GM19324 (cell line): Measurements from ENCODE around the gene SCN4B.
"Not testable (repeated sequence)": the region's sequence is repeated elsewhere in the genome, so short reads cannot be mapped to it uniquely, and the experiment has no call there.

ENCODE experiments used
- ATAC-seq: cut with Tn5 transposase; IDR thresholded peaks from one replicate; pipeline ENCODE4 v1.9.1; 2021; ENCODE audit warnings: mild to moderate bottlenecking, moderate library complexity; ENCODE audit not compliant: unreplicated experiment, low FRiP score

SCN4B gene, protein sequence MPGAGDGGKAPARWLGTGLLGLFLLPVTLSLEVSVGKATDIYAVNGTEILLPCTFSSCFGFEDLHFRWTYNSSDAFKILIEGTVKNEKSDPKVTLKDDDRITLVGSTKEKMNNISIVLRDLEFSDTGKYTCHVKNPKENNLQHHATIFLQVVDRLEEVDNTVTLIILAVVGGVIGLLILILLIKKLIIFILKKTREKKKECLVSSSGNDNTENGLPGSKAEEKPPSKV

DNA sequence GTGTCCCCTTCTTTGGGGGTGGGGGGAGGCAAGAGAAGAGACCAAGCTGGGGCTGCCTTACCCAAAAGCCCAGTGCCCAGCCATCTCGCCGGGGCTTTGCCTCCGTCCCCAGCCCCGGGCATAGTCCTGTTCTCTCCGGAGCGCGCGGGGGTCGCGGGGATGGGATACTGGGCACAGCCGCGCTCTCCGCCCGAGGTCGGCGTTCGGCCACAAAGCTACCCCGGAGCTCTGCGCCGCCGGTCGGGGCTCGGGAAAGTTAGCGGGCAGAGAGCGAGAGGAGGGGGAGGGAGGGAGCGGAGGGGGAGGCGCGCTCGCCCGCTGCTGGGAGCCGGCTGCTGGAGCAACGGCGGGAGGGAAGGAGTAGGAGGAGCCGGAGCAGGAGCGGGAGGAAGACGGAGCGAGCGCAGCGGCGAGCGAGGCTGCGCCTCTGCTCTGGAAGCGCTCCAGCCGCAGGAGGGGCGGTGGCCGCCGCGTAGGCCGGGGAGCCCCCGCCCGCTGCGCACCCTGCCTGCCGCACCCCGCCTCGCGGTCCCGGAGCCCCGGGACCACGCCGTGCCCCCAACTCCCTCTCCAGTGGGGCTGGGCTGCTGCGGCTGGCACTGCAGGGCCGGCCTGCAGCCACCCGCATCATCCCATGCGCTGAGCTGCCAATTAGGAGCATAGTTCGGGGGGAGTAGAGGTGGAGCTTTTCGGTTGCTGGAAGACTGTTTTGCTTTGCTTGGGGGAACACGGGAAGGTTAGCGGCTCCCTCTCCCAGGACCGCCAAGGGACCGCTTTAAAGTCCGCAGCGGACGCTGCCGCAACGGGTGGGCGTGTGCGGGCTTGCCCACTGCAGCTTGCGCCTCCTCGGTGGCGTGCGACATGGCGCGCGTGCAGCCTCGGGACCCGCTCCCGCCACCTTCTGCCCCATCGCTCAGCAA lies at the start of gene SCN4B:
TSS of gene SCN4B (minus strand) at position 272 of the 920 bp plus-strand sequence. CDS start at position 122, 150 bp downstream.
- no peak for ATAC-seq

DNA sequence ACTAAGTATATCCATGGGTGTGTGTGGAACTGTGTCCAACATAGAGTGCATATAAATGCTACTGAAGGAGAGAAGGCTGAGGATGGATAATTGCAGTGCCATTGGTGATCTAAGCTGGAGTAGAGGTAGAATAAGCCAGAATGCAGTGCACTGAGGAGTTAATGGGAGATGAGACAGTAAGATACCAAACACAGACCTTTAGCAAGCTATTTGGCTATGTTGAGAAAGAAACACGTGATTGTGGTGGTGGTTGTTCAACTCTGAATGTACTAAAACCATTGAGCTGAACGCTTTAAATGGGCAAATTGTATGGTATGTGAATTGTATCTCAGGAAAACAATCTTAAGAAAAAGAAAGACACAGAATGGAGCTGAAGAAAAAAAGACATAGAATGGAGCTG lies 49.3 kb upstream of the SCN4B start:
- no peak for ATAC-seq

DNA sequence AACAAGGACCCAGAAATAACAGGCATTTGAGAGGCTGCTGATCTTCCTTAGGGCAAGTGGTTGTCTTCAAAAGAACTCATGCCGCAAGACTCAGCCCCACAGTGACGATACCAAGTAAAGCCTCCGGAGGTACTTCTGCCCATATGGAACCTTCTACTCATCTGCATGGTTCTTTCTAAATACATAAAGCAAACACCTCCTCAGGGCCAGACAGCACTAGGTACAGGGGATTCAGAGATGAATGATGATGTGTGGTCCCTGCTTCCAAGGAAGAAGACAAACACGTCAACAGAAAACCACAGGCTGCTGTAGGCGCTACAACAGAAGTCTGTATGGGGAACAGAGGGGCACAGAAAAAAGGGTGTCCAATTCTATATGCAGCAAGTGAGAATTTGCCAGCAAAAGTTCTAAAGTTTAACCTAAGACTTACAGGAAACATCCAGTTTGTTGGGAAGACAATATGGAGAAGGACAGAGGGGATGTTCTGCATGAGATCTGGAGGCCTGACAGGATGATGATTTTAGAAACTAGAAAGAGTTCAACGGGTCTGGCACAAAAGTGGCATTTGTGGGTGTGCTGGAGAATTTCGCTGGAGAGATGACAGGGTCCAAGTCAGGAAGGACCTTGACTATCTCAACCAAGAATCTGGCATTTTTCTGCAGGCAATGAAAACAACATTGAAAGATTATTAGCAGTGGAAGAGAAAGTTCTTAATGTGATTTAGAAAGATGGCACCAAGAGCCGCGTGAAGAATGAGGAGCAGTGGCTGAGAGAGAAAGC lies 48.5 kb upstream of the SCN4B start:
- ATAC-seq, result no peak

DNA sequence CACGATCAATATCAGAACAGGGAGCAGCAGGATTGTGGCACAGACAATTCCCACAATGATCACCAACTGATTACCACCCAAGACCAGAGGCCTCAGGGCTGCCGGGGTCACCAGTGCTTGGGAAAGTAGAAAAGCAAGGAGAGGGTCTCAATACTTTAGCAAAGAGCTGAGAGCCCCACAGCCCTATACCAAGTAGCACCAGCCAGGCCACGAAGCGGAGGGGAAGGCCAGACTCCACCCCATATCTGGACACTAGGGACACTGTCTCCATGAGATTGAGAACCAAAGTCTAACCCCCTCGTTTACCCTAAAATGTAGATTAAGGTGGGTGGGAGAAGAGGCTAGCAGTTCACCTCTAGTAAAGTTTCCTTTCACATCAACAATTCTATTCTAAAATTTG lies 47.9 kb upstream of the SCN4B start:
- no peak for ATAC-seq

DNA sequence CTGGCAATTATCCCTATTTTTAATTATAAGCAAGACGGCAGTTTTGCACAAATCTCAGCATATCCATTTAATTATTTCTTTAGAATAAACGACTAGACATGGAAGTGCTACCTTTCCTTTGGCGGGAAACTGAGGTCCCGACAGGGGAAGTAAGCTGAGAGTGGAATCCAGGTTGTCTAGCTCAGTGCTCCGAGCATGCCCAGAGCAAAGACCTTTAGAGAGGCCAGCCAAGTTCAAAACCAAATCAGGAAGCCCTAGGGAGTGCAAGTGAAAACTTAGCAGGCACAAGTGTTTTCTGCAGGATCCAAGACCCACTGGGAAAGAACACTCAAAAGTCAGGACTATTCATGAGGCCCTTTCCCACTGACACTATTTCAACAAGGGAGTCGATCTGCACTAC lies 46.5 kb upstream of the SCN4B start:
- ATAC-seq, result no peak

DNA sequence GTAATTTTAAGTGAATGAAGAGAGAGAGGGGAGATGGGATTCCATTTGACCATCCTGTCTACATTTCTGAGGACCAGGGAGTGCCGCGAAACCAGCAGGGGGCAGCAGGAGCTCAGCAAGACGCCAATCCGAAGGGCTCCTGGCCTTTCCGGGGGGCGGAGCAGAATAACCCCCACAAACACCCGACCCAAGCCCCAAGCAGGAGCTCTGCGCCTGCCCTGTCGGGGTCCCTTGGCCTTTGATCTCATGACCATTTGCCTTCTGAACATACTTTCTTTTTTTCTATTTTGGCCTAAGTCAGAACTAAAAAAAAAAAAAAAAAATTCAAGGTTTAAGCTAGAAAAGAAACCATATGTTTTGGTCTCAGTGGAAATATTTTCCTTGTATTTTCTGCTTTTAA lies 45.7 kb upstream of the SCN4B start:
- ATAC-seq, result no peak

DNA sequence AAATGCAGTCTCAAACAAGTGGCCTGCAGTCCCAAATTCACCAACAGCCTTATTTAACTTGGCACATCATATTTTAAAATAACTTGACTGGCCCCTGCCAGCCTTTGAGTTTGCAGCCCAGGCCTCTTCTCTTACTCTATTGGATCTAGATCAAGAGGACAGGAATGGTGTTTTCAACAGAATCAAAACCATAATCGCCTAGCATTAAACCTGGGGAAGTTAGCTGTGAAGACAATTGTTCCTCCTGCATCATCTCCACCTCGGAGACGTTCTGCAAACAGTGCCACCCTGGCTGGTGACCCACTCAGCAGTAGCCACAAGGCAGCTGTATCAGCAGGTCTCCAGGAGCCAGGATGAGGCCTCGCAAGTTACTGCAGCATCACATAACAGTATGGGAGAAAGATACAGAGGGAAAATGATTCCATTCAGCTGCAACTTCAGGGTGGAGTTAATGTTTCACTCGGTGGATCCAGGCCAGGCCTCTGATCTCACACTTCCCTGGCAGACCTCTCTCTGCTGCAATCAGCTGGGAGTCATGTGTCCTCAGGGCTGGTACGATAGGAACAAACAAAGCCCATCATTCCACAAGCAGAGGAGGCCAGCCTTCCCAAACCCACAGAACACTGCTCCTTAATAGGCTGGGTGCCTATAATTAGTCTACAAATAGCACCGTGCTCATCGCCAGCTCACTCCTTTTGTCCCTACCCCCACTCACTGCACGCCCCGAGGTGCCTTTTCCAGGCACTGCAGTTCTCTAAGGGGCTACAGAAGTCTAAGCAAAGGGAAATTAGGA lies 42.4 kb upstream of the SCN4B start:
- no peak for ATAC-seq

DNA sequence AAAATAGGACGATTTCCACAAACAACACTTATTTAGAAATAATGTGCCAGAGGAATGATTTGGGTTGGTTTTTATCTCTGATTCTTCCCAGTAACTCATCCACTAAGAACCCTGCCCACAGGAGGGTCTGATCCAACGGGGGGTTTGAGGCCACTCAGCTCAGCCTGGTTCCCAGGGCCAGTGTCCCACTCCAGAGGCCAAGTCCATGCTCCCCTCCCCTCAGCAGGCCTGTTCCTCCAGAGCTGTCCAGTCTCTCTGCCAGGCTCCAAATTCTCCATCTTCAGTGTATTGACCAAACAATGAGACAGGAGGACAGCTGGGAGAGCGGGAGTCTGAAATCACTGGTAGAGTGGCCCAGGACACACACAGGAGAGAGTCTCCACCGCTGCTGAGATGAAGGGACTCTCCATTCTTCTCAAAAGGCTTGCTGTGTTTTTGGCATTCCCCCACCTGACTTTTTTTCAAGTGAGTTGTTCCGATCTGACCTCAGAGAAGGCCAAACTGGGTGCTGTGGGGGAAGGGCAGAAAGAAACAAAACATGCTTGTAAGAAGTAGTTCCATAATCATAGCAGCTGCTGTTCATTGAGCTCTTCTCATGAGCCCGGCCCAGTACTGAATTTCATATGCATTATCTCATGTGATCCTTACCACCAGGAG lies 41.4 kb upstream of the SCN4B start:
- ATAC-seq, result no peak

DNA sequence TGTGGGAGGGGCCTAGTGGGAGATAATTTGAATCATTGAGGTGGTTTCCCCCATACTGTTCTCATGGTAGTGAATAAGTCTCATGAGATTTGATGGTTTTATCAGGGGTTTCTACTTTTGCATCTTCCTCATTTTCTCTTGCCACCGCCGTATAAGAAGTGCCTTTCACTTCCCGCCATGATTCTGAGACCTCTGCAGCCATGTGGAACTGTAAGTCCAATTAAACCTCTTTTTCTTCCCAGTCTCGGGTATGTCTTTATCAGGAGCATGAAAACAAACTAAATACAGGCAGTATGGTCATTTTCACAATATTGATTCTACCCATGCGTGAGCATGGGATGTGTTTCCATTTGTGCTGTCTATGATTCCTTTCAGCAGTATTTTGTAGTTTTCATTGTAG lies 40.2 kb upstream of the SCN4B start:
- not testable (repeated sequence) for ATAC-seq

DNA sequence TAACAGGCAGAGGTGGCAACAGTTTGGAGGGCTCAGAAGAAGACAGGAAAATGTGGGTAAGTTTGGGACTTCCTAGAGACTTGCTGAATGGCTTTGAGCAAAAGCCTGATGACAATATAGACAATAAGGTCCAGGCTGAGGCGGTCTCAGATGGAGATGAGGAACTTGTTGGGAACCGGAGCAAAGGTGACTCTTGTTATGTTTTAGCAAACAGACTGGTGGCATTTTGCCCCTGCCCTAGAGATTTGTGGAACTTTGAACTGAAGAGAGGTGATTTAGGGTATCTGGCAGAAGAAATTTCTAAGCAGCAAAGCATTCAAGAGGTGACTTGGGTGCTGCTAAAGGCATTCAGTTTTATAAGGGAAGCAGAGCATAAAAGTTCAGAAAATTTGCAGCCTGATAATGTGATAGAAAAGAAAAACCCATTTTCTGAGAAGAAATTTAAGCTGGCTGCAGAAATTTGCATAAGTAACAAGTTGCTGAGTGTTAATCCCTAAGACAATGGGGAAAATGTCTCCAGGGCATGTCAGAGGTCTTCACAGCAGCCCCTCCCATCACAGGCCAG lies 38.4 kb upstream of the SCN4B start:
- not testable (repeated sequence) for ATAC-seq

DNA sequence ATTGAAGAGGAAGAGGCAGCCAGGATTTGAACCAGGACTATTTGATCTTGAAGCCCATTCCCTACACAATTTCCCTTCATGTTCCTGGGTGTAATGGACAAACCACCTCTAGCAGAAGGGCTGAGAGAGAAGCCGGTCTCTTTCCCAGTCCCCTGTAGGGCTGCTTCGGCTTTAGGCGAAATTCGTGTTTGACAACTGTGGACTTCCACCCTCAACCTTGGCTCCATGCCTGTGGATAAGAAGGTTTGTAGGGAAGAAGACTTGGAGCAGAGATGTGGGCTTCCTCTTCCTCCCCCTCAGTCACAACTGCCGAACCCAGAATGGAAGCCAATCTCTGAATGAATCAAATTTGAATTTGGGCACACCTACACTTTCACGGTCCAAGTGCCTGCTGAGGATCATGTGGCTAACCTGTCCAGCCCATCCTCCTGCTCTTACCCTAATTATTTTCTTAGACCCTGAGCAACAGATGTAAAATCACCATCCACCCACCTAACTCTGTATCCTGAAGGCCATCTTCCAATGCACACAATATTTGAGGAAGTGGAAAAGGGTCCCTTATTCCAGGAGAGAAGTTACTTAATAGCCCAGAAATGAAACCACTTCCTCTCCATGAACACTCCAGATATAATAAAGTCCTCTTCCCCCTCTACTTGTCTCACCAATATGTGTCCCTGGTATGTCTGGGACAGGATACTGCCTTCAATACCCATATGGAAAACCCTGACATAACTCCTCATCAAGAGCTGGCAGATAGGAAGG lies 33.9 kb upstream of the SCN4B start:
- no peak for ATAC-seq

DNA sequence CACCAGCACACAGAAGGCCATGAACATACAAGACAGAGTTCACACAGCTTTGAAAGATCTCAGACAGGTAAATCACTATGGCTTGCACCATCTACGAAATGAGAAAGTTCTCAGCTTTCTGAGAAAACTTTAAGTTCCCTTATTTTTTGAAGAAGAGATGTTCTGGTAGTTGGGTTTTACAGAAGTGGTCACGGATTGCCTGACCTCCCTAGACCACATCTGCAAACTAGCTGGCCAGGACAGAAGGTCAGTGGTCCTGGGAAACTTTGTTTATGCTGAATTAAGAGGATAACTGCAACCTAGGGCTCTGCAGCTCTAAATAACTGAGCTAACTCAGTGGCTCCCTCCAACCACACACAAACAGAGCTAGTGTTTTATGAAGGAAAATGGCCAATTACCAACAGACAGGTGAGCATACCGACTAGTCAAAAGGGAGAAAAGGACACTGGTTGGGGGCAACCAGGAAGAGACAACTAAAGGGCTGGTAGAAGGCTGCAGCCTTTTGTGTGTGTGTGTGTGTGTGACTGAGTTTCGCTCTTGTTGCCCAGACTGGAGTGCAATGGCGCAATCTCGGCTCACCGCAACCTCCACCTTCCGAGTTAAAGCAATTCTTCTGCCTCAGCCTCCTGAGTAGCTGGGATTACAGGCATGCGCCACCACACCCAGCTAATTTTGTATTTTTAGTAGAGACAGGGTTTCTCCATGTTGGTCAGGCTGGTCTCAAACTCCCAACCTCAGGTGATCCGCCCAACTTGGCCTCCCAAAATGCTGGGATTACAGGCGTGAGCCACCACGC lies 32.4 kb upstream of the SCN4B start:
- ATAC-seq, result no peak

DNA sequence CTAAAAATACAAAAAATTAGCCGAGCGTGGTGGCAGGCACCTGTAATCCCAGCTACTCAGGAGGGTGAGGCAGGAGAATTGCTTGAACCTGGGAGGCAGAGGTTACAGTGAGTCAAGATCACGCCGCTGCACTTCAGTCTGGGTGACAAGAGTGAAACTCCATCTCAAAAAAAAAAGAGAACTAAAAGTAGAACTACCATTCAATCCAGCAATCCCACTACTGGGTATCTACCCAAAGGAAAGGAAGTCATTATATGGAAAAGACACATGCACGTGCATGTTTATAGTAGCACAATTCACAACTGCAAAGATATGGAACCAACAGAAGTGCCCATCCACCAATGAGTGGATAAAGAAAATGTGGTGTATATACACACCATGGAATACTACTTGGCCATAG lies 31.1 kb upstream of the SCN4B start:
- not testable (repeated sequence) for ATAC-seq

DNA sequence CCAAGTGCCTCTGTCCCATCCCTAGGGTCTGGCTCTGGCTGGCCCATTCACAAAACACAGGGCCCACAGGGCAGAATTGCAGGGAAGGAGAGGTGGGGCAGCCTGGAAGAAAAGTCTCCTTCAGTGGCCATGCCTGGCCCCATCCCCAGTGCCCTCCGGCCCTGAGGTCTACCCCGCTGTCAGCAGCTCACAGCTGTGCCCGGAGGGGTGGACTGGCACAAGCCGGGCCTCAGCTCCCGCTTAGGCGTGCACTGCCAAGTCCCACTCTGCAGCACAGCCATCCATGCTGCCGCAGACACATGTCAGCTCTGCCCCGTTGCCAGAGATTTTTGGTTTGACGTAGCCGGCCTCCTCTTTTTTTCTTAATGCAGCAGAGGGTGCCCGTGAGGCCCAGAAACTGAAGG lies 27.7 kb upstream of the SCN4B start:
- no peak for ATAC-seq

DNA sequence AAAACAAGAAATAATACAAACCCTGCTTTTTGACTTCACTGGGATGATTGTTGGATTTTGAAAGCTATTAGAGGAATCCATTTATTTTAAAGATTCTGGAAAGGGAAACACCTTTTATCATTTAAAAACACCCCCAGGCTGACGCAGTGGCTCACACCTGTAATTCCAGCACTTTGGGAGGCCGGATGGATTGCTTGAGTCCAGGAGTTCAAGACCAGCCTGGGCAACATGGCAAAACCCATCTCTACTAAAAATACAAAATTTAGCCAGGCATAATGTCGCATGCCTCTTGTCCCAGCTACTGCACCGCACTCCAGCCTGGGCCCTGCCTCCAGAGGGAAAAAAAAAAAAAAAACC lies 24.1 kb upstream of the SCN4B start:
- ATAC-seq, result no peak

DNA sequence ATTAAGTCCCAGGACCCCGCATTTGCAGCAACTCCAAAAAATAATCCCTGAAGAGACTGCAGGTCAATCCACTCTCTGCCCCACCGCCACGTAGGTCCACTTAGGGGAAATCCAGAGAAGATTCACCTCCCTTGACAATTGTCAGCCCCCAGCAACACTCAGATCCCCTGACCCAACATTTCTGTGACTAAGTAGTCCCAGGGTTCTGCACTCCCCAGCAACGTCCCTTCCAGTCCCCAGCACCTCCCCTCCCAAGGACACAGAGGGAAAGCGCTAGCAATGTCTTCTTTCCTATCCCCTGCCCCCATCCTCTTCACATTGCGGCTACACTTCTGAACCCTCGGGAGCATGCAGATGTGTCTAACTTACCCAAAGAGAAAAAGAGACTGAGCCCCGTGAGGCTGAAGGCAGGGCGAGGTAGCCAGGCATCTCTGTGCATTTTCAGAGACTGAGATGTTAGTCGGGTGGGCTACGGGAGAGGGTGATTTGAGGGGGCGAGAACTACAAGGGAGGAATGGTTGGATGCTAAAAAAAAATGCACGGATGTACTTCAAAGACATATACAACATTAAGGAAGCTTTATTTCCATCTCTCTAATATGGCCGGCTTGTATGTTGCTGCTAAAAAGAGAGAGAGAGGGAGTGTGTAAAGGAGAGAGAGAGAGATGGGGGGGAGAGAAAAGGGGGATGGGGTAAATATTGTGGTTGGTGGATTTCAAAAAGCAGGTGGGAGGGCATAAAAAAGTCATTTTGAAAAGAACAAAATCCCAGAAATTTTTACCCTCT lies 23.6 kb upstream of the SCN4B start, which contains the start of gene SCN2B:
TSS of gene SCN2B (minus strand) at position 647 of the 785 bp plus-strand sequence. CDS start at position 439, 208 bp downstream.
- no peak for ATAC-seq
